Upper lobe of right lung (tissue), 1 donor: ENCODE results near the gene MID1IP1. TPM values are rescaled to one million over a fixed set of nuclear protein-coding genes. Genes with fewer than 3 reads are reported as not detected.

Experiments used
- ATAC-seq: fragments of 200-7000 bp; cut with Tn5 transposase; one replicate; pipeline ENCODE4 v1.9.1; 2020; ENCODE audit warnings: mild to moderate bottlenecking, moderate library complexity
- DNase-seq: peaks from one replicate; pipeline ENCODE4 v3.0.0-alpha.2; 2020
- H3K27ac ChIP-seq: fragments of 200-600 bp; one replicate; pipeline ENCODE4 v1.8.0; 2022
- H3K27me3 ChIP-seq: fragments of 200-600 bp; one replicate; pipeline ENCODE4 v1.8.0; 2022; ENCODE audit warnings: mild to moderate bottlenecking
- H3K36me3 ChIP-seq: fragments of 200-600 bp; one replicate; pipeline ENCODE4 v1.8.0; 2022
- H3K4me1 ChIP-seq: fragments of 200-600 bp; one replicate; pipeline ENCODE4 v1.8.0; 2022
- H3K4me3 ChIP-seq: fragments of 200-600 bp; one replicate; pipeline ENCODE4 v1.8.0; 2022; ENCODE audit warnings: mild to moderate bottlenecking
- H3K9me3 ChIP-seq: fragments of 200-600 bp; one replicate; pipeline ENCODE4 v1.8.0; 2022
- intact Hi-C: fragments of 100-400 bp; cut with DNase I; formaldehyde crosslinking; loops from one replicate; pipeline ENCODE4 v1.11.0; 2022
- total RNA-seq: library from RNA; stranded (reverse); fragmentation: NEBNext Ultra II Directional; extraction: Animal tissue kit (Norgen Biotek cat#: 25700); gene quantifications from one replicate; pipeline ENCODE4 v1.2.1, GENCODE V29; 2021
- TF ChIP-seq, protein P1 (sequence below): fragments of 200-600 bp; IDR thresholded peaks from one replicate; pipeline ENCODE4 v1.8.0; 2022; ENCODE audit warnings: antibody characterized with exemption
- donor health status: DM: no; HTN: yes; CAD: no; lungs with severe emphysema.

The MID1IP1 gene
- total RNA-seq, 1 donor from 2014 or later = 83.6 TPM

DNA sequence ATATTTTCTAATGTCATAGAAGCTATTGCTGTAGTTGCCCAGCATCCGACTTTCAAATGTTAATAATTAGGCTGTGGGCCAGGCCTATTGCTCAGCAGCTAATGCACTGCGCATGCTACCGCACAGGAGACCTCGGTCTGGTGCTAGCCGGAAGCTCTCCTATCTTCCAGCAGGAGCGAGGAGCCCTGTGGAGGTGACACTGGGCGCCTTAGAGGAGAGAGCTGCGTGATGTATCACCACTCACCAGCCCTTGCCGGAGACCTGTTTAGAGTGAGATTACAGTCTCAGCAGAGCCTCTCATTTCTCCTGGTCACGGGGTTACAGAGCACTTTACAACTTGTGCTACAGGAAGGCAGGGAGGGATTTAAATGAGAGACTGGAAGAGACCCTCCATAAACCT lies 31.1 kb upstream of the MID1IP1 start:
- Histone ChIP-seq H3K9me3 (no peaks in the 10 kb centered on the region), H3K4me1 (no peaks in the 10 kb centered on the region), H3K27me3 (no peaks in the 10 kb centered on the region), H3K36me3 (no peaks in the 10 kb centered on the region), H3K27ac (no peak overlapping the region), H3K4me3 (no peak overlapping the region)
- ATAC-seq (no peak), DNase-seq (no peak)
- intact Hi-C loops = no loop called here
- TF ChIP-seq, protein P1, sequence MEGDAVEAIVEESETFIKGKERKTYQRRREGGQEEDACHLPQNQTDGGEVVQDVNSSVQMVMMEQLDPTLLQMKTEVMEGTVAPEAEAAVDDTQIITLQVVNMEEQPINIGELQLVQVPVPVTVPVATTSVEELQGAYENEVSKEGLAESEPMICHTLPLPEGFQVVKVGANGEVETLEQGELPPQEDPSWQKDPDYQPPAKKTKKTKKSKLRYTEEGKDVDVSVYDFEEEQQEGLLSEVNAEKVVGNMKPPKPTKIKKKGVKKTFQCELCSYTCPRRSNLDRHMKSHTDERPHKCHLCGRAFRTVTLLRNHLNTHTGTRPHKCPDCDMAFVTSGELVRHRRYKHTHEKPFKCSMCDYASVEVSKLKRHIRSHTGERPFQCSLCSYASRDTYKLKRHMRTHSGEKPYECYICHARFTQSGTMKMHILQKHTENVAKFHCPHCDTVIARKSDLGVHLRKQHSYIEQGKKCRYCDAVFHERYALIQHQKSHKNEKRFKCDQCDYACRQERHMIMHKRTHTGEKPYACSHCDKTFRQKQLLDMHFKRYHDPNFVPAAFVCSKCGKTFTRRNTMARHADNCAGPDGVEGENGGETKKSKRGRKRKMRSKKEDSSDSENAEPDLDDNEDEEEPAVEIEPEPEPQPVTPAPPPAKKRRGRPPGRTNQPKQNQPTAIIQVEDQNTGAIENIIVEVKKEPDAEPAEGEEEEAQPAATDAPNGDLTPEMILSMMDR = no peak

DNA sequence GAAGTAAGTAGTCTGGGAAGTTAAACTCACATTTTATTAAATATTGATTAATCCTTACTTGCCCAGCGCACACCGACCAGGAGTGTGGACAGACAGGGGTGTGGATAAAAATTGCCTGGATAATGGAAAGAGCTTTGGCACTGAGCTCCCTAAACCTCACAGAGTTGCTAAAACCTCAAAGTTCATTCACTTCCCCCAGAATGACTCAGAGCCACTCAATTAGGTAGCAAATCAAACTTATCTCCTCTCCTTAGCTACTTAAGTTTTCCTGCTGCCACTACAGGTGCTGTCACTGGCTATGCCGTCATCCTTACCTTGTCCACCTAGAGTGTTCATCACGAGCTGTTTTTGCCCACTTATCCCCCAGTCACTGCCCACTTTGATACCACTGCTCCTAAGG lies 27.0 kb upstream of the MID1IP1 start:
- Histone ChIP-seq H3K4me1 (no peaks in the 10 kb centered on the region), H3K27me3 (no peaks in the 10 kb centered on the region), H3K9me3 (no peaks in the 10 kb centered on the region), H3K4me3 (no peak overlapping the region), H3K27ac (no peak overlapping the region), H3K36me3 (no peaks in the 10 kb centered on the region)
- no peak for ATAC-seq
- DNase-seq = no peak
- intact Hi-C loops = no loop called here
- TF ChIP-seq, protein P1 = no peak

DNA sequence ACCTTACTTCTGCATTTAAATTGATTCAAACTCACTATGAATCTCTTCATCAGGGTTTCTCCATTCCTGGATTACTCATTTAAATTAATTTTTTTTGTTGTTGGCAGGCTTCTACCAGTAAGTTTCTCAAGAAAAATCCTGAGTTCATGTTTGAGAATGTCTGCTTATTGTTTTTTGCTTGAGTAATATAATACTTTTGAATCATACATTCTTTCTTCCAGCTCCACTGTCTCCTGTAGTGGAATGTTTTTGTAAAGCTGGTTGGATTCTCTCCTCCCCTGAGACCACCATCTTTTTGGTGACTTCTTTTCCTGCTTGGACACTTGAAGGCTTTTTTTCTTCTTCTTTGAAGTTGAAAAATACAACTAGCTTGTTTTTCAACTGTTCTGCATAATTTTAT lies 4.3 kb upstream of the MID1IP1 start:
- Histone ChIP-seq H3K27me3 (no peaks in the 10 kb centered on the region), H3K4me3 (no peak overlapping the region), H3K36me3 (no peaks in the 10 kb centered on the region), H3K4me1 (no peaks in the 10 kb centered on the region), H3K27ac (no peak overlapping the region), H3K9me3 (no peaks in the 10 kb centered on the region)
- no peak for ATAC-seq
- no peak for DNase-seq
- intact Hi-C loops = no loop called here
- TF ChIP-seq, protein P1 = no peak

DNA sequence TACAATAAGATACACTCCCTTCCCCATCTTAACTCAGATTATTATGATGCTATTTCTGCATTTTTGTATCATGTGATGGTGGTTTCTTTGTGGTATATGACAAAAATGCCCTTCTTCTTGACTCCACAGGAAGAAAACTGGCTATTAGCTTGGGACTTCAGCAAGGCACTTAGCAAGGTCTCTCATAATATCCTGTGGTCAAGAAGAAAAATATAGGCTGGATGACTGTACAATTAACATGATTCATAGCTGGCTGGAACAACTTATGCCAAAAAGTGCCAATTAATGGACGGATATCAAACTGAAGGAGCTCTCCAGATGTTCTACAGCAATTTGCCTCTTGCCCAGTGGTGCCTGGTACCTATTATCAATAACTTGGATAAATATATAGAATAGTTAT lies 2.3 kb upstream of the MID1IP1 start:
- Histone ChIP-seq H3K4me1 (peaks cover 3% of the 10 kb centered on the region), H3K27me3 (no peaks in the 10 kb centered on the region), H3K9me3 (no peaks in the 10 kb centered on the region), H3K27ac (no peak overlapping the region), H3K36me3 (no peaks in the 10 kb centered on the region), H3K4me3 (no peak overlapping the region)
- intact Hi-C loops = no loop called here
- ATAC-seq = no peak
- no peak for DNase-seq
- TF ChIP-seq, protein P1 = no peak

DNA sequence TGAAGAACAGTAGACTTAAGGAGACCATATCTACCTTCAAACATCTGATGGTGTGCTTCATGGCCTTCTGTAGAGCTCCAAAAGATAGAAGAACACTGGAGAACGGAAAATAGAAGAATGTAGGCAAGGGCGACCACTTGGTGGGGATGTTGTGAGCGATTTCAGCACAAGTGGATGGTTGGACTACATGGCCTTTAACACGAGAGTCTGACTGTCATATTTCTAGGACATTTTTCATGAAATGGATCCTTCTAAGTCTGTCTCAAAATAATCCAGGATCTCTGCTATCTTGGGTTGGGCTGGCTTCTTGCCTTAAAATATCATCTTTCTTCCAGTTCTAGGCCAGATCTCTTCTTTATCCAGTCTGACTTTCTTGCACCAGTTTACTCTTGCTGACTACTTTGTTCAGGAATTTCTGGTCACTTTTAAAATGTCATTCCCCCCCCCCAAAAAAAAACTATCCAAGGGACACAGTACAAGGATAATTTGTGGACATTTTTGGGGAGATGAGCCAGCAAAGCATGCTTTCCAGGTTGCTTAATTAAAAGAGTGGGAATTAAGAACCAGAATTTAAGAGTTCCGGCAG lies 1.2 kb upstream of the MID1IP1 start:
- ATAC-seq = no peak
- H3K9me3 ChIP-seq = no peaks in the 10 kb centered on the region
- H3K4me3 ChIP-seq = no peak overlapping the region
- TF ChIP-seq, protein P1 = peak; percentile 16
- no peaks in the 10 kb centered on the region for H3K27me3 ChIP-seq
- intact Hi-C loops = no loop called here
- DNase-seq = no peak
- H3K4me1 ChIP-seq = peaks cover 3% of the 10 kb centered on the region
- H3K27ac ChIP-seq = no peak overlapping the region
- H3K36me3 ChIP-seq = no peaks in the 10 kb centered on the region

DNA sequence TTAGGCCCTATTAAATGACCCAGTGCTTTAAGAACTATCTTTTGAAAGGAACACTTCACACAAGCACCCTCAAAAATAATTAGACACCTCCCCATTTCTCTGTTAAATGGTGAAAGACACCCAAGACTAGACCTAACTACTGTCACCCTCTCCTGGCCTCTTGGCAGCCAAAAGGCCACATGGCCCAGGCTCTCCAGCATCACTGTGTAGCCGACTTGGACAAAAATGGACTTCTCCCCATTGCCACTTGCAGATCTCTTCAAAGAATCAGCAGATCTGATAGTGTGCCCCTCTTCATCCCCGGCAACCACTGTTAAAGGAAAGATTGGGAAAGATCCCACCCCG lies 2.0 kb downstream of the MID1IP1 start:
- intact Hi-C loops = no loop called here
- Histone ChIP-seq H3K27ac (peak overlapping the region; percentile 88), H3K27me3 (no peaks in the 10 kb centered on the region), H3K4me3 (peak overlapping the region; percentile 67), H3K36me3 (no peaks in the 10 kb centered on the region), H3K9me3 (no peaks in the 10 kb centered on the region), H3K4me1 (peaks cover 3% of the 10 kb centered on the region)
- TF ChIP-seq, protein P1 = no peak
- no peak for DNase-seq
- no peak for ATAC-seq
